NCI-H1048 (cell line): ENCODE results near the gene FOXP1.

ENCODE experiments used
- DNase-seq: peaks from one replicate; lab custom pipeline; 2025; lab: John Stamatoyannopoulos, UW

FOXP1 gene

DNA sequence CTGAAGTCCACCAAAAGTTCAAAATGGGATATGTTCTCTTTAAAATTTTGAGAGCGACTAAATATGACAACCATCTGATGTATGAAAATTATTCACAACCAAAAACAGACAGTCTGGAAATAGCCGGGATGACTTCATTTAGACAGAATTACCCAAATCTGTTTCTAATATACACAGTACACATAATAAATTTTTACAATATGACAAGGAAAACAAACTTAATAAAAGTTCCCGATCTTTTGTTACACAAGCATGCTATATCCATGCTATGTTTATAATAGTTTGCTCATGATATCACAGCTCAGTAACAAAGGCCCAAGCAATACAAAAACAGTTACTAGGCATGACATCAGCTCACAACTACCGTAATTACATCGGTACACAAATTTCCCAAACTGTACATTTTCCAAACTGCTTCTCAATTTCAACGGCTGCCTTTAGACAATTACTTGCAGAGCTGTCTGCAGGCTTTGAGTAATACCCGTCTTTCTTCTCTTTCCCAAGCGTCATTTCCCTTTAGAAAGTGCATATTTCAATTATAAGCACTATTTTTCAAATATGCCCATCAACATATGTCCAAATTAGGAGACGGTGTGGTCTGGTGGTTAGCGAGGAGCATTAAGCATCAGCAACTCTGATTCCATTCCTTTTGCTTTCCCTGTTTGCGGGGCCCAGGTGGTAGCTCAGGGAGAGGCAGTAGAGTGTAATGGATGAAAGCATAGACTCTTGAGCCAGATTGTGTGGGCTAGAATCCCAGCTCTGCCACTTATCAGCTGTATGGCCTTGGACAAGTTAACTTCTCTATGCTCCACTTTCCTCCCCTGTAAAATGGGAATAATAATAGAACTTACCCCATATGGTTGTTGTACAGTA lies 481.2 kb downstream of the FOXP1 start:
- DNase-seq: no peak

GRCh38 chr3:71101626-71102025 lies 481.9 kb downstream of the FOXP1 start:
- DNase-seq: no peak

GRCh38 chr3:71101014-71101413 lies 482.5 kb downstream of the FOXP1 start:
- no peak for DNase-seq

DNA sequence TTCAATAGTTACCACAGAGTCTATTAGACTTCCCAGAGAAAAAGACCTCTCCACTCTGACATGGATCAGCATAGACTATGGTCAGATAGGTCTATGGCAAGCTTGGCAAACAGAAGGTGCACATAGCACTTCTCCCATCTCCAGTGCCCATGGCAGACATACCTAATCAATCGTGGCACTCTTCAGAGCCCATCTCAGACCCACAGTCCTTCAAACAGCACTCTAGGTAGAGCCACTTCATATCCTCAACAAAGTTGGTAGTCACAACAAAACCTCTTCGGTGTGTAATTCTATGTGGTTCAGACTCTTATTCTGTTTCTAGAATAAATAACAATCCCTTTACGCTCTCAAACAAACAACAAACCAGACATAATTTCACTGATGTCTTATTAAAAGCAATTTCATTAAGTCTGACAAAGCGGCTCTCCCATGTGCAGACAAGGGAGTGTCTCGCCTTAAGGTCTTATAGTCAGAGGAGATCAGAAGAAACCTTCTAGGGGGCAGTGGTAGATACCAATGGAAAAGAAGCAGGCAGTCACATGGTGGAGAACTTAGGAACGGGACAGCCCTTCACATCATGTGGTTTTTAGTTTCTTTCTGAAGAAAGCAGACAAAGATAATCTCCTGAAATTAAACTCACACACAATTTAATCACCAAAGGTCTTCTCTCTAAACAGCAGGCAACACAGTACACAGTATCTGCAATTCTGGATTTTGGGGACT lies 483.4 kb downstream of the FOXP1 start:
- no peak for DNase-seq

GRCh38 chr3:71097557-71097956 lies 486.0 kb downstream of the FOXP1 start:
- DNase-seq: no peak

GRCh38 chr3:71095511-71096291 lies 487.8 kb downstream of the FOXP1 start:
- DNase-seq: no peak

- DNase-seq: no peak
Observed at GRCh38 chr3:71094658-71095209, 488.8 kb downstream of the FOXP1 start.

DNA sequence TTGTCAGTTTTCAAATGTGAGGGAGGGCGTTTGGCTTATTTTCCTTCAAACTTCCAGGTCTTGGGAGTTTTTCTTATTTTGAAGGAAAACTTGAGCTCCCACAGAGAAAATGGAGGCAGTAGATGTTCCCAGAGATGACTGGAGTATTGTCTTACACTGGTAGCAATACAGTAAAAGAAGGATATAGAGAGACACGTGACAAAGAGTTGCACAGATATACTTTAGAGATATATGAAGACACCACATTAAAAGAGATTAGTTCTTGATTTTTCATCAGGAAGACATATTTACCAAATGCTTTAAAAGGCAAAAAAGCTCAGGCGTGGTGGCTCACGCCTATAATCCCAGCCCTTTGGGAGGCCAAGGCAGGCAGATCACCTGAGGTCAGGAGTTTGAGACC lies 490.9 kb downstream of the FOXP1 start:
- no peak for DNase-seq

GRCh38 chr3:71090207-71090606 lies 493.3 kb downstream of the FOXP1 start:
- DNase-seq: no peak

DNA sequence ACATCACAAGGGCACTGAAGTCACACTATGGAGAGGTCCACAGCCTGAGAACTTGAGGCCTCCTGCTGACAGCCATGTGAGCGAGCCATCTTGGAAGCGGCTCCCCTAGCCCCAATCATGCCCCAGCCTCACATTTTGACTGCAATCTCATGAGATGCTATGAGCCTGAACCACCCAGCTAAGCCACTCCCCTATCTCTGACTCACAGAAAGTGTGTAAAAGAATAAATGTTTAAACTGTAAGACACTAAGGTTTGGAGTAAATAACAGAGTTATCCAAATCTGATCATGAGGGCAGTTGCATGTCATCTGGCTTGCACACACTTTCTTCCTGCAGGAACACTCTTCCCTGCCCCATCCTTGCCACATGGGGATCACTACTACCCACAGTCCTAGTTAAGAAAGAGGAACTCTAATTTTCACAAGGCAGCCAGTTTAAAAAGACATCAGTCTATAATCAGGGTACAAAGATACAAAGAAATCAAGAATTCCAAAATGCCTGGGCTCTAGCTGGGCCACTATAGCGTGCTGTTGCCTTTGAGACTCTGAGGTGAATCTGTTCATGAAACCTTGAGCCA lies 494.2 kb downstream of the FOXP1 start:
- DNase-seq: no peak

- no peak for DNase-seq
Observed at GRCh38 chr3:71088742-71089141, 494.8 kb downstream of the FOXP1 start.

DNA sequence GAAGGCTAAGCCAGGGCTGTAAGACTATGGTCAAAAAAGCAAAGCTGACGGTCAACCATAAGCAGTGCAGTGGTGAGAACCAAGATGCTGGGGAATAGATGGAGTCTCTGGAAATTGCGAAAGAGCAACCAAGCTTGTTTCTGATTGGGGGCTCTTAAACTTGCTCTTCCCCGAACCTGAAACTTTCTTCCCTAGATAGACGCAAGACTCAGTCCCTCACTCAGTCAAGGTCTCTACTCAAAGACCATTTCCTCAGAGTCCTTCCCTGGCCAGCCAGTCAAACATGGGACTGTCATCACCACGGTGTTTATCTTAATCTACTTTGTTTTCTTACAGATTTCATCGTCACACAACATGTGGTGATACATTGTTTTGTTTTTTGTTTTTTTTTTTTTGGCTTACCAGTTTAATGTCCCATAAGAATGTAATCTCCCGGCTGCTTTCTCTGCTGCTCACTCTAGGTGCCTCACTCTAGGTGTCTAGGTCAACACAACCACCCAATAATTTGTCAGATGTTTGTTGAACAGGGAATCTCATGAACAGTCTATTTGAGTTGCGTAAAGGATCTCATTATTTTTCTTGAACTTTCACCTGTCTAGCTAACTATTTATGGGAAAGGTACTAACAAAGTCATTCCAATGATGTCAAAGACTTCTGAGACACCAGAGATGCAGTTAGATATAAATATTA lies 495.4 kb downstream of the FOXP1 start:
- DNase-seq: no peak

DNA sequence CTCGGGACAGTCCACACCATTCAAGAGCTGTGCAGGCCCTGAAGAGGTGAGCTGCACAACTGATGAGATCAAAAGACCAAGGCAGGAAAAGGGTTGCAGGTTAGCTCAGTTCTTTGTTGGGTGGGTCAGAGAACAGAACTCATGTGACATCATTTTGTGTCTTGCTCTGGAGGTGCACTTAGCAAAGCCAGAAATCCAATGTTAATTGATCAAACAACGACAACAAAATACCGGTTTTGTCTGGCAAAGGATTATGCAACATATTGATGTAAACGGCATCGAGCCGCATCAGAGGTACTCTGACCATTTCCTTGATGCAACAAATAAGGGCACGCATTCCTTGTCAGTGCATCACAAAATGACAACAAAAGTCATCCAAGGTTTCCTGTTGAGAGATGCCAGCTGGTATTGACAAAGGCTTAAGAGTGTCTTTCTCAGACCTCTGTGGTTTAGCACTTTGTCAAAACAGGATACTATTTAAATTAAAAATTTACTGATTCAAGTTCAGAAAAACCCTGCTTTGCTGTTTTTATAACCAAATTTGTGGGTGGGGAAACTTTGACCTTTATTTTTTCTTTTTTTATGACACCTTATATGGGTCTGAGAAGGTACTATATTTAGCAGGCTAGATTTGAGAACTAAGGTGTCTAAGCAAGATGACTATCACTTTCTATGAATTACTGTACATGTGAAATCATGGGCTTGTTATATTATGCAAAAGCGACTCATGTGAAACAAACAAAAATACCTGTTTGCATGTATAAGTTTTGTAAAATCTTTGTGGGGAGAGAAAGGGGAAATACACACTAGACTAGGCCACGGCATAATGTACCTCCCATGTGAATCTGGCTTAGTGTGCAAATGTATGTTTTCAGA lies 496.1 kb downstream of the FOXP1 start:
- DNase-seq: no peak

DNA sequence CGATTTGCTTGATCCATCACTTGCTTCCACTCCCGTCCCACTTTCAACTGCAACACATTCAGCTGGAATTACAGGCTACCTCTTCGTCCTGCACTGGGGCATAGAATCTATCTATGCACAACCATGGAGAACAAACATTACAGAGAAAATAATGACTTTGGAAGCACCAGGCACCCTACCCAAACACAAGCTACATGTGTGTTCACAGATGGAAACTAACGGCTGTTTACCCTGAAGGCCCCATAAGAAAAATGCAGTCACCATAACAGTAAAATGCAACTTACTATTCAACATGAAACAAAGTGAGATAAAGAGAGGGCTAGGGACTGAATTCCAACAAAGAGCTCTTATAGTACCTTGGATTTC lies 496.8 kb downstream of the FOXP1 start:
- no peak for DNase-seq

GRCh38 chr3:71083726-71084131 lies 499.8 kb downstream of the FOXP1 start:
- DNase-seq: no peak

DNA sequence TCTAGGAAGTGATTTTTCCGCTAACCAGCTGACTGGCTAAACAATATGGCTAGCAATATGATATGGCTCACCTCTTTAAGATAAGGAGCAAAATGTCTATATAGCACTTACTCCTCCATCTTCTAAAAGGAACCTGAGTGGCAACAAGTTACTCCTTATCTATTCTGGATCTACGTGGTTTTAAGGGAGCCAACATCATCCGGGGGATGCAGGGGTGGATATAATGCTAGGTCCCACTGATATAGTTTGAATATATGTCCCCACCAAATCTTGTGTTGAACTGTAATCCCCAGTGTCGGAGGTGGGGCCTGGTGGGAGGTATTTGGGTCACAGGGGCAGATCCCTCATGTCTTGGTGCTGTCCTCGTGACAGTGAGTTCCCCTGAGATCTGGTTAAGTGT lies 500.7 kb downstream of the FOXP1 start:
- no peak for DNase-seq

- no peak for DNase-seq
Observed at GRCh38 chr3:71080517-71081083, 502.9 kb downstream of the FOXP1 start.

GRCh38 chr3:71078723-71079525 lies 504.6 kb downstream of the FOXP1 start:
- no peak for DNase-seq

- DNase-seq: no peak
Observed at GRCh38 chr3:71078199-71078598, 505.3 kb downstream of the FOXP1 start.
